ENCODE results near the gene PHACTR3.

Gene PHACTR3

DNA sequence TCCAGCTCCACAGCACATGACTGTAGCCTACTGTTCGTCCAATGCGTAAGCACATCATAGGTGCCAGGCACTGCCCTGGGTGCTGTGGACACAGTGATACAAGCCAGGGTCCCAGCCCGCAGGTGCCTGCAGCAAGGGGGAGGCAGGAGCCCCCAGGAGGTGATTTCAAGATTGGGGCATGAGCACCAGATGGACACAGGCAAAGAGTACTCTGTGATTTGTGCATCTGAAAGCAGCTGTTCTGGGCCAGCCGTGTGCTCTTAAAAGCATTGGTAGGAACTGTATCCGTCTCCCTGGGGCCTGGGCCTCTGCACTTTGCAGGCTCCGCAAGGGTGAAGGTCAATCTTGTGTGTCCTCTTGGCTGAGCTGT lies 179.3 kb downstream of the PHACTR3 start:
- Histone ChIP-seq H3K4me3 (ENCODE audit: low read length) (no peak overlapping the region), H3K27ac (ENCODE audit: low read length) (no peak overlapping the region), H3K36me3 (ENCODE audit: control insufficient read depth, low read depth, low read length) (no peaks in the 10 kb centered on the region), H3K9me3 (ENCODE audit: control insufficient read depth, low read depth, low read length) (no peaks in the 10 kb centered on the region), H3K27me3 (ENCODE audit: control insufficient read depth, insufficient read depth, low read length) (no peaks in the 10 kb centered on the region), H3K4me1 (ENCODE audit: control insufficient read depth, low read depth, low read length) (peaks cover 4% of the 10 kb centered on the region), H3K9ac (ENCODE audit: low read length) (no peak overlapping the region)

DNA sequence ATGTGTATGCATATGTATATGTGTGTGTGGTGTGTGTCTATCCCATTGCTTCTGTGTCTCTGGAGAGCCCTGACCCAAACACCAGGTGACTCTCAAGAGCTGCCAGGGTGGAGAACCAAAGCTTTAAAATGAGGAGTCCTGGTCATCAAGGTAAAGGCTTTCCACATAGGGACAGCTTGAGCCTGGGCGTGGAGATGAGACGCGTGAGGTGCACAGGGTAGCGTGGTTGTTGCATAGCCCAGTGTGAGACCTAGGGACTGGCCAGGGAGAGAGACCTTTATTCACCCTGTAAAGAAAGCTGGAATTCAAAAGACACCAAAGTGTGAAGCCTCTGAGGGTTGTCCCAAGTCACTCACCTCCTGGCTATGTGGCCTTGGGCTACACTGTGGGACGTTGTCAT lies 180.0 kb downstream of the PHACTR3 start:
- Histone ChIP-seq H3K4me3 (ENCODE audit: low read length) (no peak overlapping the region), H3K4me1 (ENCODE audit: control insufficient read depth, low read depth, low read length) (peaks cover 4% of the 10 kb centered on the region), H3K36me3 (ENCODE audit: control insufficient read depth, low read depth, low read length) (no peaks in the 10 kb centered on the region), H3K9ac (ENCODE audit: low read length) (no peak overlapping the region), H3K27me3 (ENCODE audit: control insufficient read depth, insufficient read depth, low read length) (no peaks in the 10 kb centered on the region), H3K27ac (ENCODE audit: low read length) (no peak overlapping the region), H3K9me3 (ENCODE audit: control insufficient read depth, low read depth, low read length) (no peaks in the 10 kb centered on the region)

- H3K27ac ChIP-seq (ENCODE audit: low read length): no peak overlapping the region
- H3K4me1 ChIP-seq (ENCODE audit: control insufficient read depth, low read depth, low read length): peaks cover 4% of the 10 kb centered on the region
- H3K4me3 ChIP-seq (ENCODE audit: low read length): no peak overlapping the region
- H3K36me3 ChIP-seq (ENCODE audit: control insufficient read depth, low read depth, low read length): no peaks in the 10 kb centered on the region
- no peaks in the 10 kb centered on the region for H3K27me3 ChIP-seq (ENCODE audit: control insufficient read depth, insufficient read depth, low read length)
- H3K9ac ChIP-seq (ENCODE audit: low read length): no peak overlapping the region
- H3K9me3 ChIP-seq (ENCODE audit: control insufficient read depth, low read depth, low read length): no peaks in the 10 kb centered on the region
These were observed 180.7 kb downstream of the PHACTR3 start for GRCh38 chr20:59784791-59785668.

- Histone ChIP-seq H3K4me3 (ENCODE audit: low read length) (no peak overlapping the region), H3K9me3 (ENCODE audit: control insufficient read depth, low read depth, low read length) (no peaks in the 10 kb centered on the region), H3K36me3 (ENCODE audit: control insufficient read depth, low read depth, low read length) (no peaks in the 10 kb centered on the region), H3K9ac (ENCODE audit: low read length) (no peak overlapping the region), H3K27ac (ENCODE audit: low read length) (no peak overlapping the region), H3K27me3 (ENCODE audit: control insufficient read depth, insufficient read depth, low read length) (no peaks in the 10 kb centered on the region), H3K4me1 (ENCODE audit: control insufficient read depth, low read depth, low read length) (peaks cover 4% of the 10 kb centered on the region)
These were observed 181.3 kb downstream of the PHACTR3 start for GRCh38 chr20:59785669-59785959.

DNA sequence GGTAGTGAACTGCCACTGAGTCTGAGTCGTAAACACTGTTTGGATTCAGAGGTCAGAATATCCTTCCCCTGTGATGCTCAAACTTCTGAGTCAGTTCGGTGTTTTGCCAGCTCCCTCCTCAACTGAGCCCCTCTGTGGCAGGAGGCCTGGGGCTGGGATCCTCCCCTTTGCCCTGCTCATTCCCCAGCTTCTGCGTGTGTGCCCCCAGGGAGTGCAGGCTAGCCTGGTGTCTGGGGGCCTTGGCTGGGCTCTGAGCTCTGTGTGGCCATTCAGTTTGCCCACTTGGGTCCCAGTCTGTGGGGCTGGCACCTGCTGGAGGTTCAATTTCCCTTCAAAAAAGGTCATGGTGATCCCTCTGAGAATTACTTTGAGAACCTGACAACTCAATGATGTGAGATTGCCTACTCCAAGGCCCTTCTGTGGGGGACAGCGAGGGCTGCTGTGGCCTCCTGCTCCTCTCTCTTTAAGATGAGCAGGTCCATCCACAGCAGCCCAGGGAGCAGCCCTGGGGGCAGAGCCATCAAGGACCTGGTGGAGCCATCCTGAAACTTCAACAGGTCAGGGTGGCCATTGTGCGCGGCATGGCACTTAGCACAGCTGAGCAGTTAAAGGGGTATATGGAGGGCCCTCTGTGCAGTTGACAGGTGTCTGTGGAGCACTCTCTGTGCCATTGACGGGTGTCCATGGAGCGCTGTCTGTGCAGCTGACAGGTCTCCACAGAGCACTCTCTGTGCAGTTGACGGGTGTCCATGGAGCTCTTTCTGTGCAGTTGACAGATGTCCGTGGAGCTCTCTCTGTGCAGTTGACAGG lies 181.9 kb downstream of the PHACTR3 start:
- H3K4me1 ChIP-seq (ENCODE audit: control insufficient read depth, low read depth, low read length): peaks cover 4% of the 10 kb centered on the region
- H3K27me3 ChIP-seq (ENCODE audit: control insufficient read depth, insufficient read depth, low read length): no peaks in the 10 kb centered on the region
- H3K36me3 ChIP-seq (ENCODE audit: control insufficient read depth, low read depth, low read length): no peaks in the 10 kb centered on the region
- H3K27ac ChIP-seq (ENCODE audit: low read length): no peak overlapping the region
- H3K9me3 ChIP-seq (ENCODE audit: control insufficient read depth, low read depth, low read length): no peaks in the 10 kb centered on the region
- no peak overlapping the region for H3K4me3 ChIP-seq (ENCODE audit: low read length)
- H3K9ac ChIP-seq (ENCODE audit: low read length): no peak overlapping the region

GRCh38 chr20:59786801-59787537 lies 182.6 kb downstream of the PHACTR3 start:
- Histone ChIP-seq H3K4me1 (ENCODE audit: control insufficient read depth, low read depth, low read length) (peaks cover 4% of the 10 kb centered on the region), H3K9me3 (ENCODE audit: control insufficient read depth, low read depth, low read length) (no peaks in the 10 kb centered on the region), H3K4me3 (ENCODE audit: low read length) (no peak overlapping the region), H3K9ac (ENCODE audit: low read length) (no peak overlapping the region), H3K36me3 (ENCODE audit: control insufficient read depth, low read depth, low read length) (no peaks in the 10 kb centered on the region), H3K27ac (ENCODE audit: low read length) (no peak overlapping the region), H3K27me3 (ENCODE audit: control insufficient read depth, insufficient read depth, low read length) (no peaks in the 10 kb centered on the region)

DNA sequence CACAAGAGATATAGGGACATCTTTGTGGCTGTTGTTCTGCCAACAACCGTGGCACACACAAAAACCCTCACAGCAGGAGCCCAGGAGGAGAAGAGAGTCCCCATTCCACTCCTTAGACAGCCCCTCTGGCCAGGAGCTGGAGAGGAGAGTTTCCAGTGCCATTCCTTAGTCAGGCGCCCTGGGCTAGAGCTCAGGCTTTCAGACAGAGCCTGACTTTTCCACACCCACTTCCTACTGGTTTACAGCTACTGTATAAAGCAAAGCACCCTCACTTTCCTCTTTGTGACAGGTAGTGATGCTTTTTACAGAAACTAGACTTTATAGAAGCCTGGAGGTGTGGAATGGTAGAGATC lies 183.2 kb downstream of the PHACTR3 start:
- Histone ChIP-seq H3K9ac (ENCODE audit: low read length) (no peak overlapping the region), H3K27ac (ENCODE audit: low read length) (no peak overlapping the region), H3K4me3 (ENCODE audit: low read length) (no peak overlapping the region), H3K27me3 (ENCODE audit: control insufficient read depth, insufficient read depth, low read length) (no peaks in the 10 kb centered on the region), H3K36me3 (ENCODE audit: control insufficient read depth, low read depth, low read length) (no peaks in the 10 kb centered on the region), H3K9me3 (ENCODE audit: control insufficient read depth, low read depth, low read length) (peaks cover 4% of the 10 kb centered on the region), H3K4me1 (ENCODE audit: control insufficient read depth, low read depth, low read length) (peaks cover 4% of the 10 kb centered on the region)

- H3K36me3 ChIP-seq (ENCODE audit: control insufficient read depth, low read depth, low read length): no peaks in the 10 kb centered on the region
- H3K9me3 ChIP-seq (ENCODE audit: control insufficient read depth, low read depth, low read length): peaks cover 5% of the 10 kb centered on the region
- H3K4me3 ChIP-seq (ENCODE audit: low read length): no peak overlapping the region
- no peaks in the 10 kb centered on the region for H3K4me1 ChIP-seq (ENCODE audit: control insufficient read depth, low read depth, low read length)
- no peak overlapping the region for H3K27ac ChIP-seq (ENCODE audit: low read length)
- no peaks in the 10 kb centered on the region for H3K27me3 ChIP-seq (ENCODE audit: control insufficient read depth, insufficient read depth, low read length)
- no peak overlapping the region for H3K9ac ChIP-seq (ENCODE audit: low read length)
These were observed 183.9 kb downstream of the PHACTR3 start for GRCh38 chr20:59788196-59788735.

- Histone ChIP-seq H3K36me3 (ENCODE audit: control insufficient read depth, low read depth, low read length) (no peaks in the 10 kb centered on the region), H3K9ac (ENCODE audit: low read length) (no peak overlapping the region), H3K27me3 (ENCODE audit: control insufficient read depth, insufficient read depth, low read length) (no peaks in the 10 kb centered on the region), H3K4me3 (ENCODE audit: low read length) (no peak overlapping the region), H3K4me1 (ENCODE audit: control insufficient read depth, low read depth, low read length) (no peaks in the 10 kb centered on the region), H3K9me3 (ENCODE audit: control insufficient read depth, low read depth, low read length) (peaks cover 5% of the 10 kb centered on the region), H3K27ac (ENCODE audit: low read length) (no peak overlapping the region)
These were observed 184.6 kb downstream of the PHACTR3 start for GRCh38 chr20:59788811-59789397.

- H3K27me3 ChIP-seq (ENCODE audit: control insufficient read depth, insufficient read depth, low read length): no peaks in the 10 kb centered on the region
These were observed 185.3 kb downstream of the PHACTR3 start for GRCh38 chr20:59789686-59790085.

GRCh38 chr20:59790346-59790745 lies 186.0 kb downstream of the PHACTR3 start:
- Histone ChIP-seq H3K9me3 (ENCODE audit: control insufficient read depth, low read depth, low read length) (peaks cover 8% of the 10 kb centered on the region), H3K4me3 (ENCODE audit: low read length) (no peak overlapping the region), H3K27me3 (ENCODE audit: control insufficient read depth, insufficient read depth, low read length) (no peaks in the 10 kb centered on the region), H3K4me1 (ENCODE audit: control insufficient read depth, low read depth, low read length) (no peaks in the 10 kb centered on the region), H3K9ac (ENCODE audit: low read length) (no peak overlapping the region), H3K27ac (ENCODE audit: low read length) (no peak overlapping the region), H3K36me3 (ENCODE audit: control insufficient read depth, low read depth, low read length) (no peaks in the 10 kb centered on the region)

More at GRCh38 chr20:59789686-59790085, 185.3 kb downstream of the PHACTR3 start:
- H3K9me3 ChIP-seq (ENCODE audit: control insufficient read depth, low read depth, low read length): peaks cover 5% of the 10 kb centered on the region
- H3K36me3 ChIP-seq (ENCODE audit: control insufficient read depth, low read depth, low read length): no peaks in the 10 kb centered on the region
- H3K27ac ChIP-seq (ENCODE audit: low read length): no peak overlapping the region
- H3K4me3 ChIP-seq (ENCODE audit: low read length): no peak overlapping the region
- H3K4me1 ChIP-seq (ENCODE audit: control insufficient read depth, low read depth, low read length): no peaks in the 10 kb centered on the region
- no peak overlapping the region for H3K9ac ChIP-seq (ENCODE audit: low read length)
